SU-DHL-6 (cell line): ENCODE results near the gene SYNGR2.

ENCODE experiments used
- H2AFZ ChIP-seq: fragments of 200-600 bp; sonication (generic); 2 replicates; pipeline ENCODE4 v1.6.1; 2014; ENCODE audit warnings: low read depth, mild to moderate bottlenecking, moderate library complexity, mixed read lengths, antibody characterized with exemption, low read length; ENCODE audit not compliant: severe bottlenecking
- H3F3A ChIP-seq: fragments of 200-600 bp; shearing (Covaris generic); 2 replicates; pipeline ENCODE4 v1.6.0; 2016; ENCODE audit warnings: antibody characterized with exemption, mild to moderate bottlenecking; ENCODE audit not compliant: insufficient read depth
- H3K27ac ChIP-seq: fragments of 200-600 bp; sonication (generic); 2 replicates; pipeline ENCODE4 v1.5.1; 2016; ENCODE audit warnings: low read depth, mild to moderate bottlenecking, low read length, moderate library complexity, mixed read lengths
- H3K27me3 ChIP-seq: fragments of 200-600 bp; sonication (generic), shearing (Covaris generic); 2 replicates; pipeline ENCODE4 v1.6.0; 2014; ENCODE audit warnings: mild to moderate bottlenecking, low read length
- H3K36me3 ChIP-seq: fragments of 200-600 bp; sonication (generic); 2 replicates; pipeline ENCODE4 v1.6.1; 2014; ENCODE audit warnings: mild to moderate bottlenecking, low read length, mixed read lengths
- H3K4me2 ChIP-seq: fragments of 300-600, 200-600 bp; shearing (Covaris generic), sonication (generic); 2 replicates; pipeline ENCODE4 v1.6.0; 2014; ENCODE audit warnings: low read length, low read depth, mild to moderate bottlenecking; ENCODE audit not compliant: poor library complexity, severe bottlenecking
- H3K4me3 ChIP-seq: fragments of 200-600 bp; sonication (generic); 2 replicates; pipeline ENCODE4 v1.5.1; 2014; ENCODE audit warnings: antibody characterized with exemption, low read length, mild to moderate bottlenecking, mixed read lengths; ENCODE audit not compliant: insufficient read depth, poor library complexity, severe bottlenecking
- H3K79me2 ChIP-seq: fragments of 200-600 bp; sonication (generic); 2 replicates; pipeline ENCODE4 v1.6.1; 2014; ENCODE audit warnings: mild to moderate bottlenecking, low read length, moderate library complexity; ENCODE audit not compliant: insufficient read depth
- H3K9ac ChIP-seq: fragments of 200-600 bp; sonication (generic); 2 replicates; pipeline ENCODE4 v1.7.0; 2014; ENCODE audit warnings: mild to moderate bottlenecking, low read length
- H3K9me2 ChIP-seq: fragments of 200-600 bp; sonication (generic); replicated peaks from 2 replicates; pipeline ENCODE4 v1.6.1; 2014; ENCODE audit warnings: low read length; ENCODE audit not compliant: insufficient read depth
- H3K9me3 ChIP-seq: fragments of 200-600 bp; sonication (generic); 2 replicates; pipeline ENCODE4 v1.6.1; 2014; ENCODE audit warnings: low read length, mixed read lengths; ENCODE audit not compliant: insufficient read depth
- H4K20me1 ChIP-seq: fragments of 200-600 bp; sonication (generic); 2 replicates; pipeline ENCODE4 v1.6.1; 2014; ENCODE audit warnings: low read depth, mild to moderate bottlenecking, antibody characterized with exemption, low read length, moderate library complexity, mixed read lengths
- CTCF ChIP-seq: fragments of 200-600 bp; sonication (generic); IDR thresholded peaks from one replicate; pipeline ENCODE4 v1.5.1; 2017; ENCODE audit warnings: antibody characterized with exemption, mild to moderate bottlenecking, low read length, moderate library complexity; ENCODE audit not compliant: insufficient read depth, poor library complexity, severe bottlenecking
- EZH2phosphoT487 ChIP-seq: fragments of 200-600 bp; sonication (generic), shearing (Covaris generic); conservative IDR thresholded peaks from 2 replicates; pipeline ENCODE4 v1.6.1; 2018; ENCODE audit warnings: mild to moderate bottlenecking, antibody characterized with exemption, low read length, moderate library complexity, mixed read lengths

Gene SYNGR2

GRCh38 chr17:78122931-78123249, 45.5 kb upstream of the SYNGR2 start:
- Histone ChIP-seq H3K27ac (no peak overlapping the region), H2AFZ (no peak overlapping the region), H3K27me3 (no peaks in the 10 kb centered on the region), H3K9me2 (no peaks in the 10 kb centered on the region), H3K36me3 (peaks cover 5% of the 10 kb centered on the region), H3K79me2 (peaks cover 30% of the 10 kb centered on the region), H3F3A (peaks cover 10% of the 10 kb centered on the region), H3K4me3 (no peak overlapping the region), H3K9ac (no peak overlapping the region), H4K20me1 (no peaks in the 10 kb centered on the region; the same call in 1 of the 2 replicates), H3K9me3 (no peaks in the 10 kb centered on the region), H3K4me2 (no peak overlapping the region)
- no peak for TF ChIP-seq EZH2phosphoT487
- no peak for TF ChIP-seq CTCF

- H3K4me2 ChIP-seq = no peak overlapping the region
- H3K36me3 ChIP-seq = peaks cover 5% of the 10 kb centered on the region
- H3K4me3 ChIP-seq = no peak overlapping the region
These were observed 45.0 kb upstream of the SYNGR2 start for GRCh38 chr17:78123258-78123929.

GRCh38 chr17:78124081-78124835, 44.1 kb upstream of the SYNGR2 start:
- H3K4me3 ChIP-seq = no peak overlapping the region
- peak overlapping the region; percentile 95 for H3K27ac ChIP-seq

More at GRCh38 chr17:78123258-78123929, 45.0 kb upstream of the SYNGR2 start:
- TF ChIP-seq CTCF (no peak), EZH2phosphoT487 (no peak)
- no peaks in the 10 kb centered on the region for H3K27me3 ChIP-seq
- peaks cover 31% of the 10 kb centered on the region for H3K79me2 ChIP-seq
- H3F3A ChIP-seq = peaks cover 11% of the 10 kb centered on the region
- no peak overlapping the region for H3K9ac ChIP-seq
- H3K27ac ChIP-seq = peak overlapping the region; percentile 95; the same call in 1 of the 2 replicates
- no peaks in the 10 kb centered on the region for H3K9me2 ChIP-seq
- no peak overlapping the region for H2AFZ ChIP-seq
- no peaks in the 10 kb centered on the region; the same call in 1 of the 2 replicates for H4K20me1 ChIP-seq
- no peaks in the 10 kb centered on the region for H3K9me3 ChIP-seq

More at GRCh38 chr17:78124081-78124835, 44.1 kb upstream of the SYNGR2 start:
- H3K36me3 ChIP-seq = peaks cover 5% of the 10 kb centered on the region
- H3F3A ChIP-seq = peaks cover 16% of the 10 kb centered on the region
- H3K4me2 ChIP-seq = peak overlapping the region; percentile 90
- peak overlapping the region; percentile 93 for H3K9ac ChIP-seq
- H3K9me2 ChIP-seq = no peaks in the 10 kb centered on the region
- H3K9me3 ChIP-seq = no peaks in the 10 kb centered on the region
- H2AFZ ChIP-seq = no peak overlapping the region
- TF ChIP-seq CTCF = no peak
- TF ChIP-seq EZH2phosphoT487 = no peak
- no peaks in the 10 kb centered on the region; the same call in 1 of the 2 replicates for H4K20me1 ChIP-seq
- H3K27me3 ChIP-seq = no peaks in the 10 kb centered on the region
- peaks cover 31% of the 10 kb centered on the region for H3K79me2 ChIP-seq
